Ecto neural progenitor cell (in vitro differentiated cells): ENCODE measurements around the gene TIMM44.
"Not testable (repeated sequence)": the region's sequence is repeated elsewhere in the genome, so short reads cannot be mapped to it uniquely, and the experiment has no call there.

ENCODE experiments used
- DNase-seq: peaks from one replicate; pipeline ENCODE4 v3.0.0-alpha.2; 2018; ENCODE audit warnings: low spot score

TIMM44 gene

GRCh38 chr19:7976461-7976860, 33.0 kb upstream of the TIMM44 start:
- no peak for DNase-seq

- DNase-seq, result no peak
Observed at GRCh38 chr19:7975037-7975436, 31.6 kb upstream of the TIMM44 start.

GRCh38 chr19:7973883-7974282, 30.4 kb upstream of the TIMM44 start:
- no peak for DNase-seq

- DNase-seq, result no peak
Observed at GRCh38 chr19:7971553-7972520, 28.4 kb upstream of the TIMM44 start.

GRCh38 chr19:7970716-7971448, 27.4 kb upstream of the TIMM44 start:
- peak; percentile 76 for DNase-seq

- DNase-seq, result no peak
Observed at GRCh38 chr19:7969555-7969939, 26.1 kb upstream of the TIMM44 start.

- no peak for DNase-seq
Observed at GRCh38 chr19:7968796-7969554, 25.5 kb upstream of the TIMM44 start.

GRCh38 chr19:7968008-7968795, 24.7 kb upstream of the TIMM44 start:
- DNase-seq, result no peak

- no peak for DNase-seq
Observed at GRCh38 chr19:7965921-7966665, 22.6 kb upstream of the TIMM44 start.

GRCh38 chr19:7965259-7965841, 21.9 kb upstream of the TIMM44 start:
- DNase-seq, result no peak

- no peak for DNase-seq
Observed at GRCh38 chr19:7963566-7963965, 20.1 kb upstream of the TIMM44 start.

GRCh38 chr19:7962644-7963268, 19.3 kb upstream of the TIMM44 start:
- DNase-seq, result no peak

GRCh38 chr19:7961920-7962626, 18.6 kb upstream of the TIMM44 start:
- no peak for DNase-seq

GRCh38 chr19:7961082-7961481, 17.6 kb upstream of the TIMM44 start:
- DNase-seq, result not testable (repeated sequence)

GRCh38 chr19:7959211-7959610, 15.7 kb upstream of the TIMM44 start:
- DNase-seq, result no peak

- DNase-seq, result no peak
Observed at GRCh38 chr19:7955696-7956095, 12.2 kb upstream of the TIMM44 start.

- no peak for DNase-seq
Observed at GRCh38 chr19:7953576-7953975, 10.1 kb upstream of the TIMM44 start.

GRCh38 chr19:7953060-7953459, 9.6 kb upstream of the TIMM44 start:
- no peak for DNase-seq

- no peak for DNase-seq
Observed at GRCh38 chr19:7947939-7948338, 4.5 kb upstream of the TIMM44 start.
